Glutamatergic neuron (in vitro differentiated cells): Measurements from ENCODE around the gene MTFR1L. TPM values are rescaled to one million over a fixed set of nuclear protein-coding genes. Genes with fewer than 3 reads are reported as not detected.

Experiments used
- DNase-seq: peaks from one replicate; pipeline ENCODE4 v3.0.0; 2022
- H3K27ac Mint-ChIP-seq: one replicate; pipeline ENCODE4 v1.8.0; 2020; ENCODE audit warnings: mild to moderate bottlenecking, mixed read lengths, inconsistent platforms; ENCODE audit not compliant: unreplicated experiment
- H3K27me3 Mint-ChIP-seq: one replicate; pipeline ENCODE4 v1.8.0; 2020; ENCODE audit warnings: mild to moderate bottlenecking, moderate library complexity, mixed read lengths, inconsistent platforms; ENCODE audit not compliant: unreplicated experiment
- H3K36me3 Mint-ChIP-seq: one replicate; pipeline ENCODE4 v1.8.0; 2020; ENCODE audit warnings: mild to moderate bottlenecking, mixed read lengths, inconsistent platforms; ENCODE audit not compliant: unreplicated experiment
- H3K4me1 Mint-ChIP-seq: one replicate; pipeline ENCODE4 v1.8.0; 2020; ENCODE audit warnings: mild to moderate bottlenecking, low read depth, mixed read lengths, inconsistent platforms; ENCODE audit not compliant: unreplicated experiment
- H3K4me3 Mint-ChIP-seq: one replicate; pipeline ENCODE4 v1.8.0; 2020; ENCODE audit warnings: mild to moderate bottlenecking, mixed read lengths, inconsistent platforms; ENCODE audit not compliant: unreplicated experiment
- H3K9me3 Mint-ChIP-seq: one replicate; pipeline ENCODE4 v1.8.0; 2020; ENCODE audit warnings: mild to moderate bottlenecking, moderate library complexity, mixed read lengths, inconsistent platforms; ENCODE audit not compliant: unreplicated experiment
- total RNA-seq: library from RNA; stranded (reverse); fragmentation: NEBNext Ultra II Directional; extraction: Animal tissue kit (Norgen Biotek cat#: 25700); gene quantifications from one replicate; pipeline ENCODE4 v1.2.1, GENCODE V29; 2021; ENCODE audit not compliant: unreplicated experiment
- TF ChIP-seq, protein P1 (sequence below): fragments of 200-600 bp; sonication (generic); IDR thresholded peaks from one replicate; pipeline ENCODE4 v1.5.0; 2021; ENCODE audit not compliant: partially characterized antibody, unreplicated experiment

MTFR1L gene
- total RNA-seq, 1 donor from 2014 or later: 70.4 TPM

DNA sequence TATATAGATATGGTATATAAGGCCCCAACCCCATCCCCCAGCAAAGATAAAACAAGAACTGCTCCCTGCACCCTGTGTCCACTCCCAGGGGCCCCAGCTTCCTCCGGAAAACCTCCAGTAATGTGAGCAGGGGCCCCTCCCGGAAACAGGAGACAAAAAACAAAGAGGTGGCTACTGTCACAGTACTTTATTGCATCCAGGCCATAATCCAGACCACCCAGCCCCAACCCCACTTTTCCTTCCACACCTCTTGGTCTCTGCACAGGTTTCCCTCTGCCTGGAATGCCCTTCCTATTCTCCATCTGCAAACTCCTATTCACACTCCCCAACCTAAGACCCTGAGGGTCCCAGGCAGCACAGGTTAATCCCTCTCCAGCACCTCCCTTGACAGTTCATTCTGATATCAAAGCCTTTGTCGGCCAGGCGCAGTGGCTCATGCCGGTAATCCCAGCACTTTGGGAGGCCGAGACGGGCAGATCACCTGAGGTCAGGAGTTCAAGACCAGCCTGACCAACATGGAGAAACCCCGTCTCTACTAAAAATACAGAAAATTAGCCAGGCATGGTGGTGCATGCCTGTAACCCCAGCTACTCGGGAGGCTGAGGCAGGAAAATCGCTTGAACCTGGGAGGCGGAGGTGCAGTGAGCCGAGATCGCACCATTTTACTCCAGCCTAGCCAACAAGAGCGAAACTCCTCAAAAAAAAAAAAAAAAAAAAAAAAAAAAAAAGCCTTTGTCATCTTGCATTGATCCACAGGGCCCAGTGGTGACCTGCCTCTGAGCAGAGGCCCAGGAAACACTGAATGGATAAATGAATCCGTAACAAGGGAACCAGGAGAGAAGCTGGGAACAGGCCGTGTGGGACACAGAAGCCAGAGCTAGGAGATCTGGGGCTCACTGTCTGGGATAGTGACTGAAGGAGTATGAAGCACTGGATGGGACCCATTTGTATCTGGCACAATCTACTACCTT is 41.8 kb downstream of the MTFR1L start:
- TF ChIP-seq, protein P1, sequence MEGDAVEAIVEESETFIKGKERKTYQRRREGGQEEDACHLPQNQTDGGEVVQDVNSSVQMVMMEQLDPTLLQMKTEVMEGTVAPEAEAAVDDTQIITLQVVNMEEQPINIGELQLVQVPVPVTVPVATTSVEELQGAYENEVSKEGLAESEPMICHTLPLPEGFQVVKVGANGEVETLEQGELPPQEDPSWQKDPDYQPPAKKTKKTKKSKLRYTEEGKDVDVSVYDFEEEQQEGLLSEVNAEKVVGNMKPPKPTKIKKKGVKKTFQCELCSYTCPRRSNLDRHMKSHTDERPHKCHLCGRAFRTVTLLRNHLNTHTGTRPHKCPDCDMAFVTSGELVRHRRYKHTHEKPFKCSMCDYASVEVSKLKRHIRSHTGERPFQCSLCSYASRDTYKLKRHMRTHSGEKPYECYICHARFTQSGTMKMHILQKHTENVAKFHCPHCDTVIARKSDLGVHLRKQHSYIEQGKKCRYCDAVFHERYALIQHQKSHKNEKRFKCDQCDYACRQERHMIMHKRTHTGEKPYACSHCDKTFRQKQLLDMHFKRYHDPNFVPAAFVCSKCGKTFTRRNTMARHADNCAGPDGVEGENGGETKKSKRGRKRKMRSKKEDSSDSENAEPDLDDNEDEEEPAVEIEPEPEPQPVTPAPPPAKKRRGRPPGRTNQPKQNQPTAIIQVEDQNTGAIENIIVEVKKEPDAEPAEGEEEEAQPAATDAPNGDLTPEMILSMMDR: no peak
- H3K27me3 Mint-ChIP-seq: peaks cover 5% of the 10 kb centered on the region
- no peak overlapping the region for H3K4me3 Mint-ChIP-seq
- H3K36me3 Mint-ChIP-seq: peaks cover 5% of the 10 kb centered on the region
- peaks cover 1% of the 10 kb centered on the region for H3K9me3 Mint-ChIP-seq
- no peak overlapping the region for H3K27ac Mint-ChIP-seq
- no peaks in the 10 kb centered on the region for H3K4me1 Mint-ChIP-seq
- no peak for DNase-seq

DNA sequence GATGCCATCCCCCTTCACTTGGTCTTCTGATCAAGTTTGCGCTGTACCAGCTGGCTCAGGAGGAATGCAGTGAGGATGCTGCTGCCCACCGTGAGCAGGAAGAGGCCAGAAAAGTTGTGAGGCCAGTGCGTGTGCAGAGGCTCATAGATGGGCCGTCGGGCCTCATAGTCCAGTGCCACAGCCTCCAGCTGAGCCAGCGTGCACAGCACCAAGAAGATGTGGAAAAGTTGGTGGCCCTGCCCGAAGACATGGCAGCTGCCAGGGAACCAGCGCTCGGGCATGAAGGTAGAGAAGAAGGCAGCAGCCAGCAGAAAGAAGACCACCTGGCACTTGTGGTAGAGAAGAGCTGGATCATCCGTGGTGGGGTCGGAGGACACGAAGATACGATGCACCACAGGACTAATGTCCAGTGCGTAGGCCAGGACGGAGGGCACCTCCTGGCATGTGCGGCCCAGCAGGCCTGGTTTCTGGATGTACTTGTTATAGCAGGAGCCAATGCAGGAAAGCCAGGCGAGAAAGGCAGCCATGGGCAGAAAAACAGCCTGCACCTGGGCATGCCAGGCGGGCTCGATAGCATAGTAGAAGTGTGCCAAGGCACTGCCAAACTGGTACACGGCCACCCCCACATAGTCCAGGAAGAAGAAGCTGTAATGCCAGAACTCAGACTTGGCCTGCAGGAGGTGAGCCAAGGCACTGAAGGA is 43.2 kb downstream of the MTFR1L start:
- DNase-seq: no peak
- TF ChIP-seq, protein P1: no peak
- no peak overlapping the region for H3K27ac Mint-ChIP-seq
- H3K4me1 Mint-ChIP-seq: peaks cover 5% of the 10 kb centered on the region
- peaks cover 1% of the 10 kb centered on the region for H3K9me3 Mint-ChIP-seq
- H3K36me3 Mint-ChIP-seq: peaks cover 5% of the 10 kb centered on the region
- H3K4me3 Mint-ChIP-seq: no peak overlapping the region
- H3K27me3 Mint-ChIP-seq: peaks cover 5% of the 10 kb centered on the region

DNA sequence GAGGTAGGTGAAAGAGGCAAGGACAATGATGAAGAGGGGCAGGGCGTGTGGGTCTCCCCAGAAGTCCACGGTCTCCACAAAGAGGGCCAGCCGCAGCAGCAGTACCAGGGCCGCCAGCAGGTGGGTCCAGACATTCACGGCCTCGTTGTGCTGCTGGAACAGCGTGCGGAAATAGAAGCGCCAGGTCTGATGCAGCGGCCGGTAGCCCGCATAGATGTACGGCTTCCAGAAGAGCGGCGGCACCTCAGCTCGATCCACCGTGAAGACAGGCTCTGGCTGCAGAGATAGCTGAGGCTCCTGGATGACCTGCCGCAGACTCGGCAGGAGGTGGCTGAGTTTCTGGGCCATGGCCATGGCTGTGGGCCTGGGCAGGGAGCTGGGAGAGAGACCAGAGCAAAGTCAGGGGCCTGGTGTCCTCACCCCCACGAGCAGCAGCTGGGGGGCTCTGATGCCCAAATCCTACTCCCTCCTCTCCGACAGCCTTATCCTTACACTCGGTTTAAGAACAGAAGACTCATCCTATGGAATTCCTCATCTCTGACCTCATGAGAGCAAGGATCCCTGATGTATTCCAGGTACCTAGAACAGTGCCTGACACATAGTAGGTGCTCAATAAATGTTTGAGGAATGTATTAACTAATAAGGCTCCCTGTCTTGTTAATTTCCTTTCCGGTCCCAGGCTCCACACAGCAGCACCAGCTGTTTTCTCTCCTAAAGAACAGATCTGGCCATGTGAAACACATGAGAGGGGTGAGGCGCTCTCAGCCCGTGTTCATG is 43.9 kb downstream of the MTFR1L start:
- Mint-ChIP-seq H3K4me3 (no peak overlapping the region), H3K27ac (no peak overlapping the region), H3K9me3 (peaks cover 1% of the 10 kb centered on the region)

DNA sequence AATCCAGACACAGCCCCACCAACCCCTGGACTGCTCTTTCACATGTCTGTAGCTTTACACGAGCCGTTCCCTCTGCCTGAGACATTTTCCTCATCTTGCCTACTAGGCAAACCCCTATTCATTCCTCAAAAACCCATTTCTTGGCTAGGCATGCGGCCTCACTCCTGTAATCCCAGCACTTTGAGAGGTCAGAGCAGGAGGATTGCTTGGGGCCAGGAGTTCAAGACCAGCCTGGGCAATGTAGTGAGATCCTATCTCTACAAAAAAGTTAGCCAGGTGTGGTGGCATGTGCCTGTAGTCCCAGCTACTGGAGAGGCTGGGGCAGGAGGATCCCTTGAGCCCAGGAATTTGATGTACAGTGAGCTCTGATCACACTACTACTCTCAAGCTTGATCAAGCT is 44.7 kb downstream of the MTFR1L start:
- TF ChIP-seq, protein P1: no peak
- no peak for DNase-seq
- Mint-ChIP-seq H3K4me3 (no peak overlapping the region), H3K36me3 (peaks cover 5% of the 10 kb centered on the region), H3K9me3 (peaks cover 1% of the 10 kb centered on the region), H3K27me3 (peaks cover 5% of the 10 kb centered on the region), H3K27ac (no peak overlapping the region), H3K4me1 (peaks cover 7% of the 10 kb centered on the region)

More for the DNA sequence above, 43.9 kb downstream of the MTFR1L start:
- peaks cover 7% of the 10 kb centered on the region for H3K4me1 Mint-ChIP-seq
- TF ChIP-seq, protein P1: no peak
- peaks cover 5% of the 10 kb centered on the region for H3K27me3 Mint-ChIP-seq
- DNase-seq: no peak
- H3K36me3 Mint-ChIP-seq: peaks cover 5% of the 10 kb centered on the region
